ENCODE results near the gene ZBTB12.

Gene ZBTB12

DNA sequence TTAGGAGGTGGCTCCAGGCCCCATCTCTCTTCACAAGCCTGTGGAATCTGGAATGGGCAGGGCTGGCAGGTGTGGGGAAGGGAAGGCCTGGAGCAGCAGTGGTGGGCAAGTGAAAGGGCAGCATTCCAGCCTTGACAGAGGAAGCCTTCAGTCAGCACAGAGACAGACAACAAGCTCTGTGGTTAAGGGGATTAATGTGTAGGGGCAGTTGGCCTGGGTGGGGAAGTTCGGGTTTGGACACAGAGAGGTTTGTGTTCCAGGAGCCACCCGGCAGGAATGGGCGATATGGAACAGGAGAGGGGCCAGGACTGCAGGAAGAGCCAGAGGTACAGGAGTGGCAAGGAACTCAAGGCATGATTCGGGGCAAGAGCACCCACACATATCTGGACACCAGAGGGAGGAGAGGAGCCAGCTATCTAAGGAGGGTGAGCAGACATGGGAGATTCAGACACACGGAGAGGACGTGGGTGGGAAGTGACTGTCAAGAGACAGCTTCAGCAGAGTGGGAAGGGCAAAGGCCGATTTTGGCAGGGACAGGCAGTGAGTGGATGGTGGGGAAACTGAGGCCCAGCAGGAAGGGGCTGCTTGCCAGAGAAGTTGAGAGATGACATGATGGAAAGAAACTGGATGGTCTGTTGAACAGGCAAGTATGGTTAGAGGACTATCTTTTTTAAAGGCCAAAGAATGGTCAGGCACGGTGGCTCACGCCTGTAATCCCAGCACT lies 20.6 kb downstream of the ZBTB12 start (continued):
- TF ChIP-seq ZNF670 (tag by site-specific recombination; IDR thresholded peaks at IDR 0.05; ENCODE audit: low read depth) (no peak), ZNF600 (tag by site-specific recombination; IDR thresholded peaks at IDR 0.05) (peak; percentile 47; the same call in 1 of the 2 replicates), ZNF416 (tag by site-specific recombination; IDR thresholded peaks at IDR 0.05) (no peak), SETDB1 (IDR thresholded peaks at IDR 0.05; ENCODE audit: insufficient read length, low read length) (no peak), ZNF501 (tag by site-specific recombination; IDR thresholded peaks at IDR 0.05) (no peak), ZNF169 (tag by site-specific recombination; IDR thresholded peaks at IDR 0.05) (no peak), ZNF76 (tag by site-specific recombination; IDR thresholded peaks at IDR 0.05; ENCODE audit: borderline replicate concordance, low read depth) (no peak)
- TF ChIP-seq, protein P1, sequence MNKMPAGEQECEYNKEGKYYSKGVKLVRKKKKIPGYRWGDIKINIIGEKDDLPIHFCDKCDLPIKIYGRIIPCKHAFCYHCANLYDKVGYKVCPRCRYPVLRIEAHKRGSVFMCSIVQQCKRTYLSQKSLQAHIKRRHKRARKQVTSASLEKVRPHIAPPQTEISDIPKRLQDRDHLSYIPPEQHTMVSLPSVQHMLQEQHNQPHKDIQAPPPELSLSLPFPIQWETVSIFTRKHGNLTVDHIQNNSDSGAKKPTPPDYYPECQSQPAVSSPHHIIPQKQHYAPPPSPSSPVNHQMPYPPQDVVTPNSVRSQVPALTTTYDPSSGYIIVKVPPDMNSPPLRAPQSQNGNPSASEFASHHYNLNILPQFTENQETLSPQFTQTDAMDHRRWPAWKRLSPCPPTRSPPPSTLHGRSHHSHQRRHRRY (tag by site-specific recombination; IDR thresholded peaks at IDR 0.05) = no peak

DNA sequence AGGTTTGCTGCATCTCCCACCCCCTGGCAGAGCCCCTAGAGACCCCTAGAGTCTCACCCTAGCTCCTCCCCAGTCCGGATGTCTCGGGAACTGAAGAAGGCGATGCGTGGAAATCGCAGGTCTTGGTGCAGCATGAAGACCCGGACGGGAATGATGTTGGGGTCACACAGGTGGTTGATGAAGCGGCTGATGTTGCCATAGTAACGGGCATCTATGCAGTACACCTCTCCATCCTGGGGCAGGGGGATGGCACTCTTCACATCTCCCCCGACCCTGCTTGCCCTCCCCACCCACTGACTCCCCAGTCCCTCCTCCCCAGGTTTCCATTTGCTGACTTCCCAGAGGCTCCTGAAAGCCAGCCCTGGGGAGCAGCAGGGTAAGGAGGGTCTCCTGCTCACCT lies 21.3 kb downstream of the ZBTB12 start:
- ChIA-PET CTCF (interaction anchor here (0.6 to 0.7 kb wide), 2 partner anchors 21 to 200 kb away, joined by 3 read pairs; partner anchors contain the start of gene LY6G5C), POLR2A (interaction anchor here (0.6 to 1.5 kb wide), 3 partner anchors 18 to 53 kb away, joined by 4 to 6 read pairs (median 5); partner anchors contain the start of genes HSPA1B and NEU1)
- Histone ChIP-seq H3K9me3 (ENCODE audit: control insufficient read depth, insufficient read depth, low read depth, low read length) (no peaks in the 10 kb centered on the region), H3K4me1 (ENCODE audit: control insufficient read depth, insufficient read depth, low read length) (no peaks in the 10 kb centered on the region; the same call in 1 of the 2 replicates), H3K36me3 (ENCODE audit: control insufficient read depth in 2 of 2, insufficient read depth in 1 of 2, low read length in 2 of 2) (peaks cover 34 to 58% of the 10 kb centered on the region in 2 experiments), H3K27ac (ENCODE audit: extremely low read depth, low read depth, low read length) (no peak overlapping the region), H3K4me3 (ENCODE audit: low read depth, low read length) (no peak overlapping the region)
- no peak for TF ChIP-seq ZNF677 (tag by site-specific recombination; IDR thresholded peaks at IDR 0.05)
- TF ChIP-seq ZNF560 (tag by site-specific recombination; IDR thresholded peaks at IDR 0.05; ENCODE audit: borderline replicate concordance) = no peak
- 0 out of 2 replicates have a peak, but pooled peaks have one; percentile 18 for TF ChIP-seq SCRT2 (tag by site-specific recombination; IDR thresholded peaks at IDR 0.05)
- peak; percentile 55 for TF ChIP-seq ZNF157 (tag by site-specific recombination; IDR thresholded peaks at IDR 0.05)
- TF ChIP-seq, protein P2, sequence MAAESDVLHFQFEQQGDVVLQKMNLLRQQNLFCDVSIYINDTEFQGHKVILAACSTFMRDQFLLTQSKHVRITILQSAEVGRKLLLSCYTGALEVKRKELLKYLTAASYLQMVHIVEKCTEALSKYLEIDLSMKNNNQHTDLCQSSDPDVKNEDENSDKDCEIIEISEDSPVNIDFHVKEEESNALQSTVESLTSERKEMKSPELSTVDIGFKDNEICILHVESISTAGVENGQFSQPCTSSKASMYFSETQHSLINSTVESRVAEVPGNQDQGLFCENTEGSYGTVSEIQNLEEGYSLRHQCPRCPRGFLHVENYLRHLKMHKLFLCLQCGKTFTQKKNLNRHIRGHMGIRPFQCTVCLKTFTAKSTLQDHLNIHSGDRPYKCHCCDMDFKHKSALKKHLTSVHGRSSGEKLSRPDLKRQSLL (tag by site-specific recombination; IDR thresholded peaks at IDR 0.05) = no peak

DNA sequence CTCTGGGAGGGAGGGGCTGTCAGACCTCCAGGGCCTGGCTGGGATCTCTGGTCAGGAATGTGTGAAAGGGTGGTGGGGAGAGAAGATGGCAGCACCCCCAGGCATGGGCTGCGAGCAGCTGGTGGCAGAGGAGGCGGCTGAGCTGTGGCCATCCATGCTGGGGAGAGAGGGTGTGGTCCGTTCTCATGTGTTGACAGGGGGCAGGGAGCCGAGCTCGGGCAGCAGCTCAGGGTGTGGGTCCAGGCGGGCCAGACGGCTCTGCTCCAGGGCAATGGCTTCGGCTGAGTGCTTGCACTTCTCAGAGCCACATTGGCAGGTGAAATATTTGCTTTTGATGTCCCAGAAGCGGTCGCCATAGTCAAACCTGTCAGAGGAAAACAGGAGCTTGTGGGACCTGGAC lies 22.0 kb downstream of the ZBTB12 start:
- TF ChIP-seq SETDB1 (IDR thresholded peaks at IDR 0.05; ENCODE audit: insufficient read length, low read length) (no peak), GLIS1 (tag by site-specific recombination; IDR thresholded peaks at IDR 0.05) (peak; percentile 71), GLIS2 (tag by site-specific recombination; IDR thresholded peaks at IDR 0.05) (peak; percentile 8; the same call in 1 of the 2 replicates)
- ChIA-PET POLR2A (interaction anchor here (1.0 to 1.5 kb wide), 2 partner anchors 17 to 52 kb away, joined by 4 to 5 read pairs; partner anchors contain the start of genes HSPA1B and NEU1), CTCF (interaction anchor here (0.7 kb wide), 2 partner anchors 12 to 199 kb away, joined by 3 read pairs; partner anchors contain the start of gene LY6G5C)
- H3K27ac ChIP-seq (ENCODE audit: extremely low read depth, low read depth, low read length) = no peak overlapping the region
- peaks cover 27 to 52% of the 10 kb centered on the region in 2 experiments for H3K36me3 ChIP-seq (ENCODE audit: control insufficient read depth in 2 of 2, insufficient read depth in 1 of 2, low read length in 2 of 2)
- no peaks in the 10 kb centered on the region for H3K9me3 ChIP-seq (ENCODE audit: control insufficient read depth, insufficient read depth, low read depth, low read length)
- H3K4me3 ChIP-seq (ENCODE audit: low read depth, low read length) = no peak overlapping the region
- H3K4me1 ChIP-seq (ENCODE audit: control insufficient read depth, insufficient read depth, low read length) = no peaks in the 10 kb centered on the region; the same call in 1 of the 2 replicates

DNA sequence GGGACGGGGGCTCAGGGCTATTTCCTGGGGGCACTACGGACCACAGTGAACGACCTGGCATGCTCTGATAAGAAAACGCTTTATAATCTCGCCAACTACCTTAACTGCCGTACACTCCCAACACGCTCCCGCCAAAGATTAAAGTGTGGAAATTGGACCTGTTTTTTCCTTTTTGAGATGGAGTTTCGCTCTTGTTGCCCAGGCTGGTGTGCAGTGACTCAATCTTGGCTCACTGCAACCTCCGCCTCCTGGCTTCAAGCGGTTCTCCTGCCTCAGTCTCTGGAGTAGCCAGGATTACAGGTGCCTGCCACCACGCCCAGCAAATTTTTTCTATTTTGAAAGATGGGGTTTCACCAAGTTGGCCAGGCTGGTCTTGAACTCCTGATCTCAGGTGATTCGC lies 22.7 kb downstream of the ZBTB12 start:
- Histone ChIP-seq H3K4me1 (ENCODE audit: control insufficient read depth, insufficient read depth, low read length) (no peaks in the 10 kb centered on the region; the same call in 1 of the 2 replicates), H3K9me3 (ENCODE audit: control insufficient read depth, insufficient read depth, low read depth, low read length) (no peaks in the 10 kb centered on the region), H3K36me3 (ENCODE audit: control insufficient read depth in 2 of 2, insufficient read depth in 1 of 2, low read length in 2 of 2) (peaks cover 26 to 45% of the 10 kb centered on the region in 2 experiments), H3K27ac (ENCODE audit: extremely low read depth, low read depth, low read length) (no peak overlapping the region), H3K4me3 (ENCODE audit: low read depth, low read length) (no peak overlapping the region)
- CTCF ChIA-PET = no interaction called here
- POLR2A ChIA-PET = interaction anchor here (1.0 kb wide), 1 partner anchor 52 kb away, joined by 3 read pairs; the partner anchor contains the start of gene HSPA1B
- TF ChIP-seq ZNF660 (tag by site-specific recombination; IDR thresholded peaks at IDR 0.05) (no peak), ZNF311 (tag by site-specific recombination; IDR thresholded peaks at IDR 0.05; ENCODE audit: borderline replicate concordance) (no peak), TCF7L2 (IDR thresholded peaks at IDR 0.05; ENCODE audit: borderline replicate concordance, low read depth, low read length) (no peak), MZF1 (tag by site-specific recombination; IDR thresholded peaks at IDR 0.05; ENCODE audit: borderline replicate concordance) (no peak), SP7 (tag by site-specific recombination; IDR thresholded peaks at IDR 0.05) (no peak), ZNF174 (tag by site-specific recombination; IDR thresholded peaks at IDR 0.05) (no peak), SP2 (tag by site-specific recombination; IDR thresholded peaks at IDR 0.05) (no peak), TRIM28 (IDR thresholded peaks at IDR 0.05; ENCODE audit: borderline replicate concordance, low read length) (no peak), ZNF610 (tag by site-specific recombination; IDR thresholded peaks at IDR 0.05; ENCODE audit: borderline replicate concordance) (no peak), ZNF621 (tag by site-specific recombination; IDR thresholded peaks at IDR 0.05) (no peak), ZNF157 (tag by site-specific recombination; IDR thresholded peaks at IDR 0.05) (no peak), ZIC2 (tag by site-specific recombination; IDR thresholded peaks at IDR 0.05) (no peak), ZNF501 (tag by site-specific recombination; IDR thresholded peaks at IDR 0.05) (no peak), MYNN (tag by site-specific recombination; IDR thresholded peaks at IDR 0.05; ENCODE audit: borderline replicate concordance) (no peak), ZBTB21 (tag by site-specific recombination; IDR thresholded peaks at IDR 0.05) (no peak), ZNF248 (tag by site-specific recombination; IDR thresholded peaks at IDR 0.05) (no peak)
